HepG2 (cell line): Measurements from ENCODE around the gene CHDH. TPM values are rescaled to one million over a fixed set of nuclear protein-coding genes. Genes with fewer than 3 reads are reported as not detected.

Experiments
- CBX1 ChIP-seq: IDR thresholded peaks from one replicate; pipeline ENCODE4 v1.6.1; 2016; ENCODE audit warnings: antibody characterized with exemption, low read depth
- DMTF1 ChIP-seq: sonication (generic); formaldehyde crosslinking; IDR thresholded peaks from 2 replicates; pipeline ENCODE4 v1.4.0; 2020; ENCODE audit warnings: mild to moderate bottlenecking, missing genetic modification reagents
- GATAD1 ChIP-seq: IDR thresholded peaks from 2 replicates; pipeline ENCODE4 v1.6.1; 2016; ENCODE audit warnings: missing genetic modification reagents, missing compliant biosample characterization
- GPN1 ChIP-seq: sonication (generic); formaldehyde crosslinking; IDR thresholded peaks from 2 replicates; pipeline ENCODE4 v1.5.1; 2020; ENCODE audit warnings: missing genetic modification reagents, borderline replicate concordance
- KMT2B ChIP-seq: IDR thresholded peaks from 2 replicates; pipeline ENCODE4 v1.6.1; 2016; ENCODE audit warnings: missing genetic modification reagents, missing compliant biosample characterization
- MAFG ChIP-seq: sonication (generic); formaldehyde crosslinking; IDR thresholded peaks from 2 replicates; pipeline ENCODE4 v1.5.1; 2020; ENCODE audit warnings: mild to moderate bottlenecking, missing genetic modification reagents
- POGZ ChIP-seq: sonication (generic); formaldehyde crosslinking; IDR thresholded peaks from 2 replicates; pipeline ENCODE4 v1.4.0; 2020; ENCODE audit warnings: mild to moderate bottlenecking, missing genetic modification reagents
- SAP130 ChIP-seq: IDR thresholded peaks from 2 replicates; pipeline ENCODE4 v1.6.1; 2016; ENCODE audit warnings: low read depth
- SMARCE1 ChIP-seq: fragments of 450-650 bp; IDR thresholded peaks from 2 replicates; pipeline ENCODE4 v1.6.1; 2017; ENCODE audit warnings: borderline replicate concordance
- SUZ12 ChIP-seq: fragments of 150-350 bp; IDR thresholded peaks from 2 replicates; pipeline ENCODE4 v1.6.1; 2014; ENCODE audit warnings: low read depth, low read length
- THAP11 ChIP-seq: IDR thresholded peaks from 2 replicates; pipeline ENCODE4 v1.6.1; 2016; ENCODE audit warnings: missing biosample characterization, missing genetic modification reagents
- XRCC5 ChIP-seq: fragments of 200-400 bp; formaldehyde crosslinking; optimal IDR thresholded peaks from 2 replicates; pipeline ENCODE3; 2017; ENCODE audit warnings: mild to moderate bottlenecking, low read length
- ZFYVE20 ChIP-seq: sonication (generic); formaldehyde crosslinking; IDR thresholded peaks from 2 replicates; pipeline ENCODE4 v1.8.0; 2023; ENCODE audit warnings: low read depth, mild to moderate bottlenecking, moderate library complexity, missing genetic modification reagents, borderline replicate concordance
- ZNF12 ChIP-seq: sonication (generic); formaldehyde crosslinking; IDR thresholded peaks from 2 replicates; pipeline ENCODE4 v1.5.0; 2020; ENCODE audit warnings: missing genetic modification reagents
- ZNF510 ChIP-seq: sonication (generic); formaldehyde crosslinking; IDR thresholded peaks from 2 replicates; pipeline ENCODE4 v1.4.0; 2020; ENCODE audit warnings: low read depth, mild to moderate bottlenecking, missing genetic modification reagents
- polyA plus RNA-seq, 8 experiments: library from polyadenylated mRNA; depleted of rRNA in 3 of 8; stranded (reverse) in 7 of 8; unstranded in 1 of 8; fragments of >200 nt; fragmentation: Illumina TruSeq in 4 of 8; extraction: Trizol in 4 of 8; gene quantifications; 2 replicates each; pipeline versions ENCODE4 v1.2.1 to v1.2.3, GENCODE V29; 2011 to 2016; ENCODE audit warnings: low read depth in 4 of 8, missing spikeins in 1 of 8, mixed read lengths in 1 of 8; ENCODE audit not compliant: insufficient read depth in 1 of 8
- total RNA-seq, 5 experiments: library from RNA; depleted of rRNA; stranded (reverse); fragments of >200 nt; fragmentation: Illumina TruSeq; extraction: Trizol; gene quantifications; 2 replicates each; pipeline ENCODE4 v1.2.3, GENCODE V29; 2016; ENCODE audit warnings: low read depth in 1 of 5
- TF ChIP-seq, protein P1 (sequence below): sonication (generic); formaldehyde crosslinking; IDR thresholded peaks from 2 replicates; pipeline ENCODE4 v1.5.0; 2020; ENCODE audit warnings: missing genetic modification reagents
- TF ChIP-seq, protein P2 (sequence below): sonication (generic); formaldehyde crosslinking; IDR thresholded peaks from 2 replicates; pipeline ENCODE4 v1.4.0; 2020; ENCODE audit warnings: missing genetic modification reagents

Gene CHDH
- total and polyA plus RNA-seq, 2 of the 13 experiments (the other 11 are each of a cell fraction or from before 2014, with no cell fraction given) = 28.1 to 48.9 TPM

- TF ChIP-seq, protein P1, sequence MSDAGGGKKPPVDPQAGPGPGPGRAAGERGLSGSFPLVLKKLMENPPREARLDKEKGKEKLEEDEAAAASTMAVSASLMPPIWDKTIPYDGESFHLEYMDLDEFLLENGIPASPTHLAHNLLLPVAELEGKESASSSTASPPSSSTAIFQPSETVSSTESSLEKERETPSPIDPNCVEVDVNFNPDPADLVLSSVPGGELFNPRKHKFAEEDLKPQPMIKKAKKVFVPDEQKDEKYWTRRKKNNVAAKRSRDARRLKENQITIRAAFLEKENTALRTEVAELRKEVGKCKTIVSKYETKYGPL (CRISPR knock-in tag) = no peak
- peak; percentile 80 for TF ChIP-seq GATAD1 (CRISPR knock-in tag)
- TF ChIP-seq SMARCE1 = no peak
- peak; percentile 84 for TF ChIP-seq THAP11 (CRISPR knock-in tag)
- TF ChIP-seq DMTF1 = no peak
- no peak for TF ChIP-seq ZNF510 (CRISPR knock-in tag)
- TF ChIP-seq XRCC5 = peak; percentile 45
- TF ChIP-seq GPN1 (CRISPR knock-in tag) = no peak
- TF ChIP-seq POGZ (CRISPR knock-in tag) = peak; percentile 74
- TF ChIP-seq ZFYVE20 (CRISPR knock-in tag) = peak; percentile 46; the same call in 1 of the 2 replicates
- TF ChIP-seq, protein P2, sequence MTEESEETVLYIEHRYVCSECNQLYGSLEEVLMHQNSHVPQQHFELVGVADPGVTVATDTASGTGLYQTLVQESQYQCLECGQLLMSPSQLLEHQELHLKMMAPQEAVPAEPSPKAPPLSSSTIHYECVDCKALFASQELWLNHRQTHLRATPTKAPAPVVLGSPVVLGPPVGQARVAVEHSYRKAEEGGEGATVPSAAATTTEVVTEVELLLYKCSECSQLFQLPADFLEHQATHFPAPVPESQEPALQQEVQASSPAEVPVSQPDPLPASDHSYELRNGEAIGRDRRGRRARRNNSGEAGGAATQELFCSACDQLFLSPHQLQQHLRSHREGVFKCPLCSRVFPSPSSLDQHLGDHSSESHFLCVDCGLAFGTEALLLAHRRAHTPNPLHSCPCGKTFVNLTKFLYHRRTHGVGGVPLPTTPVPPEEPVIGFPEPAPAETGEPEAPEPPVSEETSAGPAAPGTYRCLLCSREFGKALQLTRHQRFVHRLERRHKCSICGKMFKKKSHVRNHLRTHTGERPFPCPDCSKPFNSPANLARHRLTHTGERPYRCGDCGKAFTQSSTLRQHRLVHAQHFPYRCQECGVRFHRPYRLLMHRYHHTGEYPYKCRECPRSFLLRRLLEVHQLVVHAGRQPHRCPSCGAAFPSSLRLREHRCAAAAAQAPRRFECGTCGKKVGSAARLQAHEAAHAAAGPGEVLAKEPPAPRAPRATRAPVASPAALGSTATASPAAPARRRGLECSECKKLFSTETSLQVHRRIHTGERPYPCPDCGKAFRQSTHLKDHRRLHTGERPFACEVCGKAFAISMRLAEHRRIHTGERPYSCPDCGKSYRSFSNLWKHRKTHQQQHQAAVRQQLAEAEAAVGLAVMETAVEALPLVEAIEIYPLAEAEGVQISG (CRISPR knock-in tag) = peak; percentile 64
- peak; percentile 62 for TF ChIP-seq CBX1
- no peak for TF ChIP-seq MAFG (CRISPR knock-in tag)
- peak; percentile 17; the same call in 1 of the 2 replicates for TF ChIP-seq ZNF12
- TF ChIP-seq SUZ12 = no peak
- TF ChIP-seq SAP130 (CRISPR knock-in tag) = peak; percentile 91
- peak; percentile 89 for TF ChIP-seq KMT2B (CRISPR knock-in tag)
Observed at GRCh38 chr3:53881691-53882593, 35.7 kb upstream of the CHDH start, which contains the start of gene ACTR8 (continued).
